Common myeloid progenitor, CD34-positive (primary cell): Measurements from ENCODE around the gene HSD17B13.
"Not testable (repeated sequence)": the region's sequence is repeated elsewhere in the genome, so short reads cannot be mapped to it uniquely, and the experiment has no call there.

Experiments used
- CTCF ChIA-PET: fragments of 350-600 bp; sonication (Branson Sonifier 250); formaldehyde crosslinking; loops from one replicate; lab custom pipeline; 2021; ENCODE audit warnings: antibody characterized with exemption; lab: Charles Lee
- POLR2A ChIA-PET: fragments of 350-600 bp; sonication (Branson Sonifier 250); formaldehyde crosslinking; loops from one replicate; lab custom pipeline; 2021; ENCODE audit warnings: antibody characterized with exemption; lab: Charles Lee
- DNase-seq, 3 donors: peaks; one replicate each; pipeline versions ENCODE4 v3.0.0 to v3.0.0-alpha.2; 2013
- H3K27ac ChIP-seq, 2 experiments: 1 replicate in 1 of 2; 2 replicates in 1 of 2; pipeline ENCODE4 v1.7.0; 2013; ENCODE audit warnings: inconsistent platforms in 2 of 2, low read length in 2 of 2, mild to moderate bottlenecking in 2 of 2, low read depth in 1 of 2, moderate library complexity in 1 of 2; ENCODE audit not compliant: severe bottlenecking in 2 of 2, insufficient read depth in 1 of 2, poor library complexity in 1 of 2
- H3K27me3 ChIP-seq, 5 experiments: replicated peaks in 2 of 5; 1 replicate in 3 of 5; 2 replicates in 2 of 5; pipeline versions ENCODE4 v1.6.1 to v1.7.0; 2013; ENCODE audit warnings: low read length in 4 of 5, mild to moderate bottlenecking in 2 of 5, moderate library complexity in 2 of 5, inconsistent platforms in 1 of 5; ENCODE audit not compliant: insufficient read depth in 5 of 5, control insufficient read depth in 4 of 5
- H3K36me3 ChIP-seq, 4 experiments: 1 replicate in 2 of 4; 2 replicates in 2 of 4; pipeline versions ENCODE4 v1.6.1 to v1.7.0; 2013; ENCODE audit warnings: low read length in 3 of 4, control low read depth in 1 of 4, mild to moderate bottlenecking in 1 of 4; ENCODE audit not compliant: control insufficient read depth in 4 of 4, insufficient read depth in 4 of 4
- H3K4me1 ChIP-seq, 4 experiments: 1 replicate in 3 of 4; 2 replicates in 1 of 4; pipeline versions ENCODE4 v1.6.1 to v1.7.1; 2013; ENCODE audit warnings: low read length in 3 of 4, mild to moderate bottlenecking in 3 of 4, control low read depth in 1 of 4, inconsistent platforms in 1 of 4, moderate library complexity in 1 of 4; ENCODE audit not compliant: control insufficient read depth in 4 of 4, insufficient read depth in 4 of 4; ENCODE audit errors: control extremely low read depth in 1 of 4
- H3K4me3 ChIP-seq, 7 experiments: 1 replicate in 4 of 7; 2 replicates in 3 of 7; pipeline versions ENCODE4 v1.5.1 to v1.7.0; 2013; ENCODE audit warnings: mild to moderate bottlenecking in 7 of 7, low read length in 6 of 7, moderate library complexity in 6 of 7, inconsistent platforms in 2 of 7, low read depth in 2 of 7, control low read depth in 1 of 7; ENCODE audit not compliant: insufficient read depth in 4 of 7, control insufficient read depth in 1 of 7; ENCODE audit errors: extremely low read depth in 1 of 7
- H3K9me3 ChIP-seq, 5 experiments: 1 replicate in 4 of 5; 2 replicates in 1 of 5; pipeline versions ENCODE4 v1.6.1 to v1.7.1; 2013; ENCODE audit warnings: low read length in 4 of 5, mild to moderate bottlenecking in 2 of 5, inconsistent platforms in 1 of 5, low read depth in 1 of 5, moderate library complexity in 1 of 5; ENCODE audit not compliant: control insufficient read depth in 4 of 5, insufficient read depth in 2 of 5; ENCODE audit errors: control extremely low read depth in 1 of 5
- WGBS: methylation state at CpG from one replicate; pipeline ENCODE4 v1.1.5; 2013; ENCODE audit not compliant: insufficient coverage; 5-methylcytosine and 5-hydroxymethylcytosine counted together

The HSD17B13 gene

DNA sequence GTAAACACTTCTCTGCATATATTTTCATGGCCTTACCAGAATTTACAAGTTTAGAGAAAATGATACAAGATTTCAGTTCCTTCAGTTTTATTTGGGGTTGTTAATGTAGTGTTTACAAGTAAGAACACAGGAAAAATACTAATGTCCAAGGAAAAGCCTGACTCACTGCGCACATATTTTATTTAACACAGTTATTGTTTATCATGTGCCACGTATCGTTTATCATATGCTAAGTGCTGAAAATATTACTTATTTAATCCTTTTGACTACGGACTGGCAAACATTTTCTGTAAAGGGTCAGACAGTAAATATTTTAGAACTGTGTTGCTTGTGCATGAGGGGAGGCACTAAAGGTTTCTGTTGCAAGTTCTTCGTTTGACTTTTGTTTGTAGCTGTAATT, 794 bp downstream of the HSD17B13 start:
- no peak overlapping the region for H3K27ac ChIP-seq
- H3K36me3 ChIP-seq = no peaks in the 10 kb centered on the region
- no peak overlapping the region for H3K4me3 ChIP-seq
- POLR2A ChIA-PET = no interaction called here
- no peaks in the 10 kb centered on the region for H3K27me3 ChIP-seq
- 95% methylated on average over 4 of the region's 5 CpGs for WGBS
- no peaks in the 10 kb centered on the region for H3K9me3 ChIP-seq
- DNase-seq = no peak
- CTCF ChIA-PET = no interaction called here
- H3K4me1 ChIP-seq = no peaks in the 10 kb centered on the region

DNA sequence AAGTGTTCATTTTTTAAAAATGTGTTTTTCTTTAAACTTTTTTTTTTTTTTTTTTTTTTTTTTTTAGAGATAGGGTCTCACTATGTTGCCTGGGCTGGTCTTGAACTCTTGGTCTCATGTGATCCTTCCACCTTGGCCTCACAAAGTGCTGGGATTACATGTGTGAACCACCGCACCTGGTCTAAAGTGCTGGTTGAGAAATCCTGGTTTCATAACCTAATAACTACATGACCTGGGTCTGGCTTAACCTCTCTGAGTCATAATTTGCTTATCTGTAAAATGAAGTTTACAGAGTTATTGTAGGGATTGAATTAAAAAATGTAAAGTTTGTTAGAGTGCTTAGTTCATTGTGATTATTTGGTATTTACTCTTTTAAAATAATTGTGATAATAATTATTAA, 5.2 kb downstream of the HSD17B13 start:
- Histone ChIP-seq H3K4me3 (no peak overlapping the region), H3K36me3 (no peaks in the 10 kb centered on the region), H3K4me1 (no peaks in the 10 kb centered on the region), H3K27ac (no peak overlapping the region), H3K9me3 (no peaks in the 10 kb centered on the region), H3K27me3 (no peaks in the 10 kb centered on the region)
- POLR2A ChIA-PET = no interaction called here
- 100% methylated on average over 1 of the region's 1 CpG for whole genome bisulfite sequencing
- no peak for DNase-seq
- CTCF ChIA-PET = no interaction called here

DNA sequence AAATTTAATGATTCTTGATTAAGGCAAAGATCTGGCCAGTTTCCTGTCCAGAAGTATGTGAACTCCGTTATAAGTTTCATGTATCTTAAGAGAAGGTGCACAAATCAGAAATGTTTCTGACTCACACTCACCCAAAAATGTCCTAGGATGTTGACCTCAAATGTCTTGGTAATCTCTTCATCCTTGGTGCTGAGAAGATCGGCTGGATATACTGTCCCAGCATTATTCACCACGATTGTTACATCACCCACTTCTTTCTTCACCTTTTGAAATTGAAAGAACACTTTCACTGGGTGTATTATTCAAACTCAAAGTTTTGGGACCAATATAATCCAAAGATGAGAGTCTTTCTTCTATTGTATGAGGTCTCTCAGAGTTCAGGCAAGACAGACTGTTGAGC, 5.7 kb downstream of the HSD17B13 start:
- ChIA-PET POLR2A (no interaction called here), CTCF (interaction anchor here (0.6 kb wide), 1 partner anchor 1565 kb away, joined by 3 read pairs; no protein-coding TSS in a partner anchor)
- no peak overlapping the region for H3K4me3 ChIP-seq
- no peak for DNase-seq
- no peaks in the 10 kb centered on the region for H3K27me3 ChIP-seq
- no peaks in the 10 kb centered on the region for H3K4me1 ChIP-seq
- no peaks in the 10 kb centered on the region for H3K9me3 ChIP-seq
- H3K36me3 ChIP-seq = no peaks in the 10 kb centered on the region
- no peak overlapping the region for H3K27ac ChIP-seq
- WGBS = 100% methylated on average over 1 of the region's 3 CpGs

DNA sequence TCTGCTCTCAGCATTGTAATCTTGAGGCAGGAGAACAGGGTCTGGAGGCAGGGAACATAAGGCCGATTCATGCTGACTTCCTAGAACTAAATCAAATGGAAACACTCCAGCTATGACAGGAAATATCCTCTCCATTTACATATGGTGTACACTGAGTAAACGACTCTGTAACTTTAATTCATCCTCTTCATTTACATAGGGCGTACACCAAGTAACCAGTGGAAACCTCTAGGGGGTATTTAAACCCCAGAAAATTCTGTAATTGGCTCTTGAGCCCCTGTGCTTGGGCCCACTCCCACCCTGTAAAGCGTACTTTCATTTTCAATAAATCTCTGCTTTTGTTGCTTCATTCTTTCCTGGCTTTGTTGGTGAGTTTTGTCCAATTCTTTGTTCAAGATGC, 7.7 kb downstream of the HSD17B13 start:
- WGBS = 90% methylated on average over 2 of the region's 4 CpGs
- H3K36me3 ChIP-seq, H3K9me3 ChIP-seq, H3K27ac ChIP-seq, DNase-seq, H3K27me3 ChIP-seq, H3K4me3 ChIP-seq, POLR2A ChIA-PET, CTCF ChIA-PET, H3K4me1 ChIP-seq: not testable (repeated sequence)

DNA sequence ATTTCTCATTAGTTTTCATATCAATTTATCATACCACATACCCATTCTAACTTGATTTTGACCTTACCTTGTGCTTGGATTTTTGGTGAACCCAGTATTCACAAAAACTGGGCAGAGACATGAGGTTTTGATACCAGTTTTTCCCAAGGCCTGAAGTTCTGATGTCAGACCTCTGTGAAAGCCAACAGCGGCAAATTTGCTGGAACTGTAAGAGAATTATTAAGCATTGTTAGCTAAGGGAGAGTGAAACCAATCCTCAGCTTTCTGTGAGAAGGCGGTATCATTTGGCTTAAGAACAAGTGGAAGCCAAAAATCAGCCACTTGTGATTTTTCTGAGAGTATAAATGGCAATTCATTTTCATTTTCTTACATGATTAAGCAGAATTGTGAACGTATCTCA, 8.9 kb downstream of the HSD17B13 start:
- H3K4me3 ChIP-seq = no peak overlapping the region
- no peaks in the 10 kb centered on the region for H3K4me1 ChIP-seq
- H3K27ac ChIP-seq = no peak overlapping the region
- H3K27me3 ChIP-seq = no peaks in the 10 kb centered on the region
- ChIA-PET CTCF (no interaction called here), POLR2A (no interaction called here)
- no peaks in the 10 kb centered on the region for H3K36me3 ChIP-seq
- no peak for DNase-seq
- 100% methylated on average over 2 of the region's 3 CpGs for WGBS
- no peaks in the 10 kb centered on the region for H3K9me3 ChIP-seq

DNA sequence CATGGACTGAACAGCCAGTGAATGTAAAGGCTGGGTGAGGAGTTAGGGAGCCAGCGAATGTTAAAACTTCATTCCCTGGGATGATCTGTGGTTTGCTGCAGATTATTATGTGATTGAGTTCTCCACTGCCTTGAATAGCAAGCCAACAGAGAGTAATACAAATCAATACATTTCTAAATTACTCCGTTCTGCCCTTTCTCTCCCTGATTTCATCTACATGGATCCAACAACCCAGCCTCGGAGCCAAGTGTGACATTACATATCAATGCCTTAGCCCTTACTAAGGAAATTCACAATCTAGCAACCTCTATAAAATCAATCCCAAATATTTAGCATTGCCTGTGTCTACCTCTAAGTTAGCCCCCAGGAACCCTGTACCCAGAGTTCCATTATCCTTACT, 11.0 kb downstream of the HSD17B13 start:
- CTCF ChIA-PET = no interaction called here
- H3K4me3 ChIP-seq = no peak overlapping the region
- 100% methylated on average over 2 of the region's 3 CpGs for WGBS
- no peaks in the 10 kb centered on the region for H3K9me3 ChIP-seq
- POLR2A ChIA-PET = no interaction called here
- no peak overlapping the region for H3K27ac ChIP-seq
- no peak for DNase-seq
- no peaks in the 10 kb centered on the region for H3K4me1 ChIP-seq
- H3K36me3 ChIP-seq = no peaks in the 10 kb centered on the region
- H3K27me3 ChIP-seq = no peaks in the 10 kb centered on the region

DNA sequence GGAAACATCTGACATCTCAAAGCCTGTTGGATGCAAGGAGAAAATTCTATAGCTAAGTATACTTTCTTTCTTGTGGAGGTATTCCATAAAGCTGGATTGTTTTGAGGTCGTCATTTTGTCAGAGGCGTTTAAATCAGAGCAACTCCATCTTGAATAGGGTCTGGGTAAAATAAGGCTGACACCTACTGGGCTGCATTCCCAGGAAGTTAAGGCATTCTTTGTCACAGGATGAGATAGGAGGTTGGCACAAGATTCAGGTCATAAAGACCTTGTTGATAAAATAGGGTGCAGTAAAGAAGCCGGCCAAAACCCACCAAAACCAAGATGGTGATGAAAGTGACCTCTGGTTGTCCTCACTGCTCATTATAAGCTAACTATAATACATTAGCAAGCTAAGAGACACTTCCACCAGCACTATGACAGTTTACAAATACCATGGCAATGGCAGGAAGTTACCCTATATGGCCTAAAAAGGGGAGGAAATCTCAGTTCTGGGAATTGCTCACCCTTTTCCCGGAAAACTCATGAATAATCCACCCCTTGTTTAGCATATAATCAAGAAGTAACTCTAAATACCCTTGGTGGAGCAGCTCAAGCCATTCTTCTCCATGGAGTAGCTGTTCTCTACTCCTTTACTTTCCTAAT, 11.9 kb downstream of the HSD17B13 start:
- Histone ChIP-seq H3K9me3 (no peaks in the 10 kb centered on the region), H3K4me1 (no peaks in the 10 kb centered on the region), H3K27me3 (no peaks in the 10 kb centered on the region), H3K36me3 (no peaks in the 10 kb centered on the region), H3K27ac (no peak overlapping the region), H3K4me3 (no peak overlapping the region)
- ChIA-PET POLR2A (no interaction called here), CTCF (interaction anchor here (0.5 kb wide), 1 partner anchor 538 kb away, joined by 3 read pairs; no protein-coding TSS in a partner anchor)
- DNase-seq = no peak
- WGBS = 100% methylated on average over 2 of the region's 4 CpGs
